ENCODE results near the gene ASTE1.
"Not testable (repeated sequence)": the region's sequence is repeated elsewhere in the genome, so short reads cannot be mapped to it uniquely, and the experiment has no call there.

Gene ASTE1

GRCh38 chr3:130997289-130997688, 29.3 kb downstream of the ASTE1 start:
- DNase-seq (ENCODE audit: low read depth in 1 of 2, low spot score in 1 of 2), result no peak
- TF ChIP-seq JUND (IDR thresholded peaks at IDR 0.05; ENCODE audit: low read depth), result no peak
- in situ Hi-C loops (cut with HindIII; ENCODE audit: low pct_unique_long_range_greater_than_20kb, low sequenced_read_pairs), result no loop called here

GRCh38 chr3:130992344-130992743, 34.3 kb downstream of the ASTE1 start:
- DNase-seq (ENCODE audit: low read depth in 1 of 2, low spot score in 1 of 2), result no peak
- no peak for TF ChIP-seq JUND (IDR thresholded peaks at IDR 0.05; ENCODE audit: low read depth)
- in situ Hi-C loops (cut with HindIII; ENCODE audit: low pct_unique_long_range_greater_than_20kb, low sequenced_read_pairs), result no loop called here

- in situ Hi-C loops (cut with HindIII; ENCODE audit: low pct_unique_long_range_greater_than_20kb, low sequenced_read_pairs), result no loop called here
- no peak for DNase-seq (ENCODE audit: low read depth in 1 of 2, low spot score in 1 of 2)
- TF ChIP-seq JUND (IDR thresholded peaks at IDR 0.05; ENCODE audit: low read depth), result no peak
Measured at GRCh38 chr3:130991126-130991525, 35.5 kb downstream of the ASTE1 start.

GRCh38 chr3:130990282-130990681, 36.3 kb downstream of the ASTE1 start:
- TF ChIP-seq JUND (IDR thresholded peaks at IDR 0.05; ENCODE audit: low read depth), result no peak
- DNase-seq (ENCODE audit: low read depth in 1 of 2, low spot score in 1 of 2), result no peak
- in situ Hi-C loops (cut with HindIII; ENCODE audit: low pct_unique_long_range_greater_than_20kb, low sequenced_read_pairs), result no loop called here

- no peak for TF ChIP-seq JUND (IDR thresholded peaks at IDR 0.05; ENCODE audit: low read depth)
- in situ Hi-C loops (cut with HindIII; ENCODE audit: low pct_unique_long_range_greater_than_20kb, low sequenced_read_pairs), result no loop called here
- no peak for DNase-seq (ENCODE audit: low read depth in 1 of 2, low spot score in 1 of 2)
Measured at GRCh38 chr3:130981469-130981868, 45.2 kb downstream of the ASTE1 start.

- no peak for DNase-seq (ENCODE audit: low read depth in 1 of 2, low spot score in 1 of 2)
- in situ Hi-C loops (cut with HindIII; ENCODE audit: low pct_unique_long_range_greater_than_20kb, low sequenced_read_pairs), result no loop called here
- no peak for TF ChIP-seq JUND (IDR thresholded peaks at IDR 0.05; ENCODE audit: low read depth)
Measured at GRCh38 chr3:130979117-130979516, 47.5 kb downstream of the ASTE1 start.

GRCh38 chr3:130976706-130977105, 49.9 kb downstream of the ASTE1 start:
- TF ChIP-seq JUND (IDR thresholded peaks at IDR 0.05; ENCODE audit: low read depth), result no peak
- in situ Hi-C loops (cut with HindIII; ENCODE audit: low pct_unique_long_range_greater_than_20kb, low sequenced_read_pairs), result no loop called here
- DNase-seq (ENCODE audit: low read depth in 1 of 2, low spot score in 1 of 2), result no peak

GRCh38 chr3:130975251-130975650, 51.4 kb downstream of the ASTE1 start:
- in situ Hi-C loops (cut with HindIII; ENCODE audit: low pct_unique_long_range_greater_than_20kb, low sequenced_read_pairs), result no loop called here
- DNase-seq (ENCODE audit: low read depth in 1 of 2, low spot score in 1 of 2), result no peak
- TF ChIP-seq JUND (IDR thresholded peaks at IDR 0.05; ENCODE audit: low read depth), result no peak

- DNase-seq (ENCODE audit: low read depth in 1 of 2, low spot score in 1 of 2), result no peak
- TF ChIP-seq JUND (IDR thresholded peaks at IDR 0.05; ENCODE audit: low read depth), result no peak
- in situ Hi-C loops (cut with HindIII; ENCODE audit: low pct_unique_long_range_greater_than_20kb, low sequenced_read_pairs), result no loop called here
Measured at GRCh38 chr3:130974201-130974600, 52.4 kb downstream of the ASTE1 start.

GRCh38 chr3:130973406-130973805, 53.2 kb downstream of the ASTE1 start:
- no peak for TF ChIP-seq JUND (IDR thresholded peaks at IDR 0.05; ENCODE audit: low read depth)
- in situ Hi-C loops (cut with HindIII; ENCODE audit: low pct_unique_long_range_greater_than_20kb, low sequenced_read_pairs), result no loop called here

GRCh38 chr3:130972592-130972991, 54.0 kb downstream of the ASTE1 start:
- in situ Hi-C loops (cut with HindIII; ENCODE audit: low pct_unique_long_range_greater_than_20kb, low sequenced_read_pairs); DNase-seq (ENCODE audit: low read depth in 1 of 2, low spot score in 1 of 2): not testable (repeated sequence)

More at GRCh38 chr3:130973406-130973805, 53.2 kb downstream of the ASTE1 start:
- no peak for DNase-seq (ENCODE audit: low read depth in 1 of 2, low spot score in 1 of 2)

GRCh38 chr3:130971208-130971607, 55.4 kb downstream of the ASTE1 start:
- in situ Hi-C loops (cut with HindIII; ENCODE audit: low pct_unique_long_range_greater_than_20kb, low sequenced_read_pairs), result no loop called here

GRCh38 chr3:130969621-130970020, 57.0 kb downstream of the ASTE1 start:
- in situ Hi-C loops (cut with HindIII; ENCODE audit: low pct_unique_long_range_greater_than_20kb, low sequenced_read_pairs), result no loop called here
- DNase-seq (ENCODE audit: low read depth in 1 of 2, low spot score in 1 of 2), result no peak
- no peak for TF ChIP-seq JUND (IDR thresholded peaks at IDR 0.05; ENCODE audit: low read depth)

More at GRCh38 chr3:130971208-130971607, 55.4 kb downstream of the ASTE1 start:
- no peak for TF ChIP-seq JUND (IDR thresholded peaks at IDR 0.05; ENCODE audit: low read depth)
- no peak for DNase-seq (ENCODE audit: low read depth in 1 of 2, low spot score in 1 of 2)

GRCh38 chr3:130968221-130968620, 58.4 kb downstream of the ASTE1 start:
- in situ Hi-C loops (cut with HindIII; ENCODE audit: low pct_unique_long_range_greater_than_20kb, low sequenced_read_pairs), result no loop called here
- DNase-seq (ENCODE audit: low read depth in 1 of 2, low spot score in 1 of 2), result no peak
- TF ChIP-seq JUND (IDR thresholded peaks at IDR 0.05; ENCODE audit: low read depth), result no peak

Data from T47D (cell line).